Choroid plexus epithelial cell (primary cell): ENCODE results near the gene DCST1.

Source experiments
- DNase-seq: peaks from one replicate; pipeline ENCODE4 v3.0.0-alpha.2; 2010; ENCODE audit warnings: low read depth
- H3K4me3 ChIP-seq: 2 replicates; pipeline ENCODE4 v1.5.1; 2011; ENCODE audit warnings: low read depth, mild to moderate bottlenecking, control low read depth, low read length, moderate library complexity
- CTCF ChIP-seq: conservative IDR thresholded peaks from 2 replicates; pipeline ENCODE4 v1.5.1; 2011; ENCODE audit warnings: low read depth, mild to moderate bottlenecking, control low read depth, inconsistent platforms, low read length, moderate library complexity

DCST1 gene

GRCh38 chr1:155010211-155010918 lies 23.3 kb upstream of the DCST1 start:
- DNase-seq = no peak
- TF ChIP-seq CTCF = no peak
- H3K4me3 ChIP-seq = no peak overlapping the region

- no peak overlapping the region for H3K4me3 ChIP-seq
- DNase-seq = no peak
- TF ChIP-seq CTCF = no peak
These were observed 22.6 kb upstream of the DCST1 start for GRCh38 chr1:155011004-155011416.

- no peak for TF ChIP-seq CTCF
- H3K4me3 ChIP-seq = no peak overlapping the region
- DNase-seq = no peak
These were observed 22.1 kb upstream of the DCST1 start for GRCh38 chr1:155011437-155012025.

- no peak overlapping the region for H3K4me3 ChIP-seq
- TF ChIP-seq CTCF = no peak
- peak; percentile 53 for DNase-seq
These were observed 21.5 kb upstream of the DCST1 start for GRCh38 chr1:155012026-155012546.

- no peak overlapping the region for H3K4me3 ChIP-seq
- no peak for DNase-seq
- no peak for TF ChIP-seq CTCF
These were observed 20.6 kb upstream of the DCST1 start for GRCh38 chr1:155012776-155013602.

GRCh38 chr1:155013632-155014031 lies 20.0 kb upstream of the DCST1 start:
- TF ChIP-seq CTCF = no peak
- DNase-seq = no peak
- H3K4me3 ChIP-seq = no peak overlapping the region
